GM12865 (cell line): ENCODE results near the gene SEL1L3.

Experiments used
- DNase-seq: peaks from one replicate; pipeline ENCODE4 v3.0.0; 2010; ENCODE audit warnings: low read depth
- H3K4me3 ChIP-seq: 2 replicates; pipeline ENCODE4 v1.5.1; 2011; ENCODE audit warnings: mild to moderate bottlenecking, low read depth, low read length, control low read depth
- TF ChIP-seq, protein P1 (sequence below): IDR thresholded peaks from 2 replicates; pipeline ENCODE4 v1.5.1; 2011; ENCODE audit warnings: low read length, control low read depth, low read depth, inconsistent platforms; ENCODE audit not compliant: insufficient read depth; ENCODE audit errors: missing control alignments

Gene SEL1L3

DNA sequence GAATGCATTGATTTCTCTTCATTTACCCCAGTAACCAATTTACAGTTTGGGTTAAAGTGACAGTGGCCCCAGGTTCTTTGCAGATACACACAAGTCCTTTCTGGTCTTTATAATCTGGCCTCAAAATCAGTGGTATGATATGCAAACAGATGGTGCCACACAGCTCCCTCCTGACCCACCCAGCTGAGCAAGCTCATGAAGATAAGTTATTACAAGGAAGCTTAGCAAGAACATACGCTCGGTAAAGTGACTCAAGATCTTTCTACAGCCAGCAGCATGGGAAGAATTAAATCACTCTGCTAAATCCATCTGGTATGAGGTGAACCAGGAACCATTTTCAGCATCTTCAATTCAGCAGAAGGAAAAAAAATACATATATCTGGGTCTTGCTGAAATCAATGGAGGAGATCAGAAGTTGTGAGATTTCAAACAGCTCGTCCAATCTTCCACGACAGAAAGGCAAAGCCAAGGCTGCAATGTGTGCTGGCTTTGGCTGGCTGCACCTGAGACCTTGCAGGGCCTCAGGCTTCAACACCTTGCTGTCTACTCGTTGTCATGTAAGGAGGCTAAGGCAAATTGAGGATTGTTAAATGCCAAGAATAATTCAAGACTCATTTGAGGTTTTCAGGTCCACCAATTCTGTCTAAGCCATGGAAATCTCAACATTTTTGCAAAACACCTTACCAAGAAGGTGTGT lies 28.2 kb downstream of the SEL1L3 start:
- TF ChIP-seq, protein P1, sequence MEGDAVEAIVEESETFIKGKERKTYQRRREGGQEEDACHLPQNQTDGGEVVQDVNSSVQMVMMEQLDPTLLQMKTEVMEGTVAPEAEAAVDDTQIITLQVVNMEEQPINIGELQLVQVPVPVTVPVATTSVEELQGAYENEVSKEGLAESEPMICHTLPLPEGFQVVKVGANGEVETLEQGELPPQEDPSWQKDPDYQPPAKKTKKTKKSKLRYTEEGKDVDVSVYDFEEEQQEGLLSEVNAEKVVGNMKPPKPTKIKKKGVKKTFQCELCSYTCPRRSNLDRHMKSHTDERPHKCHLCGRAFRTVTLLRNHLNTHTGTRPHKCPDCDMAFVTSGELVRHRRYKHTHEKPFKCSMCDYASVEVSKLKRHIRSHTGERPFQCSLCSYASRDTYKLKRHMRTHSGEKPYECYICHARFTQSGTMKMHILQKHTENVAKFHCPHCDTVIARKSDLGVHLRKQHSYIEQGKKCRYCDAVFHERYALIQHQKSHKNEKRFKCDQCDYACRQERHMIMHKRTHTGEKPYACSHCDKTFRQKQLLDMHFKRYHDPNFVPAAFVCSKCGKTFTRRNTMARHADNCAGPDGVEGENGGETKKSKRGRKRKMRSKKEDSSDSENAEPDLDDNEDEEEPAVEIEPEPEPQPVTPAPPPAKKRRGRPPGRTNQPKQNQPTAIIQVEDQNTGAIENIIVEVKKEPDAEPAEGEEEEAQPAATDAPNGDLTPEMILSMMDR: no peak
- DNase-seq: no peak
- no peak overlapping the region for H3K4me3 ChIP-seq

DNA sequence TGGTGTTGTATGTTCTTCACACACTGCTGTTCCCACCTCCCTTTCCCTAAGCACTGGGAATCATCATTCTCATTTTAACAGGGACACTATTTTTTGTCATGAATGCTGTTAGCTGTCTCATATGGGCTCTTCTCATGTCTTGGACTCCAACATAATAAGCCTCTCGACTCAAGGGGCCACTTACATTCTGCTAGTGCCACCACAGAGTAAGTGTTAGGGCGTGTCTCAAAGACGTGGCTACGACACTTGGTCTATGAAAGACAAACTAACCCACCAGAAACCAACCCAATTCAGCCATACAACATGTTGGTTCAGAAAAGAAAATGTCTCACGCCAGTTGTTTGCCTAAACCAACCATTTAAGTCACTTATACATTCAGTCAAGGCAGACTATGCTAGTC lies 32.2 kb downstream of the SEL1L3 start:
- TF ChIP-seq, protein P1: no peak
- no peak for DNase-seq
- H3K4me3 ChIP-seq: no peak overlapping the region

GRCh38 chr4:25827897-25828296 lies 34.9 kb downstream of the SEL1L3 start:
- no peak overlapping the region for H3K4me3 ChIP-seq
- DNase-seq: no peak
- TF ChIP-seq, protein P1: no peak

GRCh38 chr4:25827373-25827772 lies 35.4 kb downstream of the SEL1L3 start:
- no peak for DNase-seq
- H3K4me3 ChIP-seq: no peak overlapping the region
- TF ChIP-seq, protein P1: no peak

DNA sequence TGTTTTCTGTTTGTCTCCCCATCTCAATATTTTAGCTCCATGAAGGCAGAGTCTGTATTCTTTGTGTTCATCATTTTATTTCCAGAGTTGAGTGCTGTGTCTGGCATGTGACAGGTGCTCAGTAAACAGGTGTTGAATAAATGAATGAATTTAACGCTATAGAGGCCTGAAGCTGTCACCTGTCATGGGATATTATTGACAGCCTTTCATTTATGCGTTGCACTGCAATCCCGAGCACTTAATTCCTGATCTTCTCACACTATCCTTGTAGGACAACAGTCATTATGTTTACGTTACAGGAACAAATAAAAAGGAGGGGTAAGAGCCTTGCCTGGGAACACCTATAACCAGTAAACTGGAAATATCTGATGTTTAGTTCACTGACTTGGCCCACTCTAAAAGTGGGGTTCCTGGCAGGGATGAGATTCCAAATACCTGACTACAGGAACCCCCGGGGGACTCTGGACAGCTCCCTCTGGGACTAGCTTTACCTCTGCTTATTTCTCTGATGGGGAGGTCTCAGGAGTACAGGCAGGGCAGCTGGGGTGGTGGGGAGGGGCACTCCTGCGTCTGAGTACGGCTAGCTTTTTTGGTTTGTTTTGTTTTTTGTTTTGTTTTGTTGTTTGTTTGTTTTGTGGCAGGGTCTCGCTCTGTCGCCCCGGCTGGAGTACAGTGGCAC lies 36.6 kb downstream of the SEL1L3 start:
- DNase-seq: no peak

DNA sequence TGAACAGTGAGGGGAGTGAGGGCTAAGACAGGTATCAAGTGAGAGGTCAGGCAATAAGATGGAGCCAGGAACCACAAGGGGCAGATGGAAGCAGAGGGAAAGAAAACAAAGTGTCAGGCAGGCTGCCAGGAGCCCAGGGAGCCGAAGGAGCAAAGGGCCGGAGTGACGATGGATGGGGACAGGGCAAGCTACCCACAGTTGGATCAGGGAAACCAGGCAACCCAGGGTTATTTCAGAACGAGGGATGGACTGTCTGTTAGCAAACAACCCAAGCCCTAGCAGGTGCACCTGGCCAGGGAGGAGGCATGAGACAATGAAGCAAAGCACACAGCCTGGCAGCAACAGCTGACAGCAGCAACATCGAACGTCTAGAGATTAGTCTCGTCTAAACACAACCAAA lies 39.2 kb downstream of the SEL1L3 start:
- TF ChIP-seq, protein P1: no peak
- H3K4me3 ChIP-seq: no peak overlapping the region
- no peak for DNase-seq

More for the DNA sequence above, 36.6 kb downstream of the SEL1L3 start:
- no peak overlapping the region for H3K4me3 ChIP-seq
- TF ChIP-seq, protein P1: no peak
